ENCODE data around the gene IP6K2. TPM values are rescaled to one million over a fixed set of nuclear protein-coding genes. Genes with fewer than 3 reads are reported as not detected.
"Not testable (repeated sequence)": the region's sequence is repeated elsewhere in the genome, so short reads cannot be mapped to it uniquely, and the experiment has no call there.

The IP6K2 gene
- total and polyA plus RNA-seq, 7 donors: 39.0 to 142 (median 77.9) TPM

DNA sequence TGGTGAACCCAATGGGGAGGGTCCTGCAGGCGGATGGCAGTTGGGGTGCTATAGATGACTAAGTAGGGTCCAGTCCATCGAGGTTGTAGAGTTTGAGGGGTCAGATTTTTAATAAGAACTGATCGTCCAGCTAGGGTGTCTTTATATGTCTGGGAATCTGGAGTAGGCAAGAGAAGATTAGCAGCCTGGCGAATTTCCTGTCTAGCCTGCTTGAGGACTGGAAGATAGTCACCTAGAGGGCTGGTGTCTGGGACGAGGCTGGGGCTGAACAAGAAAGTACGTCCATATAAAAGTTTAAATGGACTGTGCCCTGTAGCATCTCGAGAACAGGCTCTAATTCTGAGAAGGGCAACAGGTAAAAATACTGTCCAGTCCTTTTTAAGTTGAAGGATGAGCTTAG, 6.7 kb upstream of the IP6K2 start:
- DNase-seq: no peak
- intact Hi-C loops (cut with DNase I): no loop called here
- Histone ChIP-seq H3K4me1 (no peaks in the 10 kb centered on the region), H3K27ac (no peak overlapping the region), H3K36me3 (no peaks in the 10 kb centered on the region), H3K4me3 (no peak overlapping the region), H3K27me3 (no peaks in the 10 kb centered on the region), H3K9me3 (no peaks in the 10 kb centered on the region)
- TF ChIP-seq POLR2AphosphoS5 (IDR thresholded peaks at IDR 0.05): no peak
- TF ChIP-seq POLR2A (IDR thresholded peaks at IDR 0.05): no peak
- TF ChIP-seq, protein P1, sequence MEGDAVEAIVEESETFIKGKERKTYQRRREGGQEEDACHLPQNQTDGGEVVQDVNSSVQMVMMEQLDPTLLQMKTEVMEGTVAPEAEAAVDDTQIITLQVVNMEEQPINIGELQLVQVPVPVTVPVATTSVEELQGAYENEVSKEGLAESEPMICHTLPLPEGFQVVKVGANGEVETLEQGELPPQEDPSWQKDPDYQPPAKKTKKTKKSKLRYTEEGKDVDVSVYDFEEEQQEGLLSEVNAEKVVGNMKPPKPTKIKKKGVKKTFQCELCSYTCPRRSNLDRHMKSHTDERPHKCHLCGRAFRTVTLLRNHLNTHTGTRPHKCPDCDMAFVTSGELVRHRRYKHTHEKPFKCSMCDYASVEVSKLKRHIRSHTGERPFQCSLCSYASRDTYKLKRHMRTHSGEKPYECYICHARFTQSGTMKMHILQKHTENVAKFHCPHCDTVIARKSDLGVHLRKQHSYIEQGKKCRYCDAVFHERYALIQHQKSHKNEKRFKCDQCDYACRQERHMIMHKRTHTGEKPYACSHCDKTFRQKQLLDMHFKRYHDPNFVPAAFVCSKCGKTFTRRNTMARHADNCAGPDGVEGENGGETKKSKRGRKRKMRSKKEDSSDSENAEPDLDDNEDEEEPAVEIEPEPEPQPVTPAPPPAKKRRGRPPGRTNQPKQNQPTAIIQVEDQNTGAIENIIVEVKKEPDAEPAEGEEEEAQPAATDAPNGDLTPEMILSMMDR (IDR thresholded peaks at IDR 0.05): no peak
- TF ChIP-seq EP300 (IDR thresholded peaks at IDR 0.05): no peak
- 23 to 72% methylated on average over 7 of the region's 7 CpGs for whole genome bisulfite sequencing, 2 donors

DNA sequence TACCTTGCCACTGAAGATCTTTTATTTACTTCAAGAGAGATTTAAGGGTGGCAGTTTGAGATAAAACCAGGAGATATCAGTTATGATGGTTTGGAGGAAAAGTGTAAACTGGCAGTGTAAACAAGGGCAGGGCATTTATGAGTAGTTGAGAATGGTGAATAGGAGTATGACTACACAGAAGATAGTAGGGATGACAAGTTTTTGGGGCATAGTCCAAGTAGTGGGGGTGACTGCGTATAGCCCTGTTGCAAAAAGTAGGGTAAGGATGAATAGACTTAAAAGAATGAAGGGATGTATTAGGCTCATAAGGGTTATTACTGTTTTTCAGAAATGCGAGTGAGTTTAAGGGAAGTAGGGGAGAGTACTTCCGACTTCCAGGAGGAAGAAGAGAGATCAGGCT, 6.3 kb upstream of the IP6K2 start:
- H3K27ac ChIP-seq: not testable (repeated sequence)

DNA sequence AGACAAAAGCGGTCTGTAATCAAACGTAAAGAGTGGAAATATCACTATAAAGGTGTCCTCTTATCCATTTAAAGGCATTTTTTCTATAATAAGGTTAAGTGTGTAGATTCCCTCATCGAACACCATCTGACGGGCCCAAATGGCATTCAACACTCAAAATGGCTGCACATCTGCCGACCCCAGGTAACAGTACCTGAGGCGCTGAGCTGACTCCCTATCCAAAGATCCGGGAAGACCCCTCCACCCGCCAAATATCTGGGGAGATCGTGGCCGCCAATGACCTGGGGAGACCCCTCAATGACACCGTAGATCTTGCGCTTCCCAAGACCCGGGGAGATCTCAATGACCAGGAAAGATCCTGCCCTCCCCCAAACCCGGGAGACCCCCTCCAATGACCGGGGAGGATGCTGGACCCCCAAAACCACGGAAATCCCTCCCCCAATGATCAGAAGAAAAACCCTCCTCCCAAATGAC, 476 bp downstream of the IP6K2 start:
- TF ChIP-seq, protein P1 (IDR thresholded peaks at IDR 0.05): no peak
- TF ChIP-seq EP300 (IDR thresholded peaks at IDR 0.05) (no peak), POLR2A (IDR thresholded peaks at IDR 0.05) (no peak), POLR2AphosphoS5 (IDR thresholded peaks at IDR 0.05) (no peak)
- peaks cover 0 to 47% (median 44%) of the 10 kb centered on the region in 4 donors for H3K4me1 ChIP-seq
- H3K9me3 ChIP-seq: no peaks in the 10 kb centered on the region
- peak overlapping the region; percentile 83 to 88 (median 85) for H3K27ac ChIP-seq
- WGBS, 2 donors: 0% methylated on average over 16 of the region's 16 CpGs
- no peaks in the 10 kb centered on the region for H3K27me3 ChIP-seq
- intact Hi-C loops (cut with DNase I): no loop called here
- peaks cover 0 to 27% (median 1%) of the 10 kb centered on the region in 4 donors for H3K36me3 ChIP-seq
- DNase-seq: peak; percentile 67
- peak overlapping the region; percentile 74 to 81 (median 78) for H3K4me3 ChIP-seq

More for the DNA sequence above, 6.3 kb upstream of the IP6K2 start:
- intact Hi-C loops (cut with DNase I); H3K27me3 ChIP-seq; H3K36me3 ChIP-seq; H3K4me1 ChIP-seq; H3K9me3 ChIP-seq; DNase-seq; H3K4me3 ChIP-seq: not testable (repeated sequence)
- WGBS, 2 donors: 18 to 72% methylated on average over 3 of the region's 3 CpGs

DNA sequence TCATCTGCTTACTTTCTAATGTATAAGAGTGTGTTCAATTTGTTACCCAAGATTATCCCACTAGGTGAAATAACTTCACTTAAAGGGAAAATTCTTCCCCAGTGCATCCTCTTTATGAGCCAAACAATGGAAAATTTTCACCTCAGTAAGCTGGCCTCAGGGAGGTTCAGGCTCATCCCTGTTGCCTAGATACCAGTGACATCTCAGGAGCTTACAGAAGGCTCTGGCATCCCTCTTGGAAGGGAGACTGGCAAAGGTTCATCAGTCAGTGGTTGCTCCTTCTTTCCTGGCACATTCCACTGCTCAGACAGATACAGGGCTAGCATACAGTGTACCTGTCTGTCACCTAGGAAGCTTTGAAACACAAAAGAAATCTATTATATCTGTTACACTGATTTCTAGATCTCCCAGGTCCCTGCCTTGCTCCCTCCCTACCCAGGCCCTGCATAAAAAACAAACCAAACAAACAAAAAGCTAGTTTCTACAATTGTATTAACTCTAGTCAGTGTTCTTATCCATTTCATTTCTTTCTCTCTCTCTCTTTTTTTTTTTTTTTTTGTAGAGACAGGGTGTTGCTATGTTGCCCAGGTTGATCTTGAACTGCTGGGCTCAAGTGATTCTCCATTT, 1.7 kb downstream of the IP6K2 start:
- no peak for DNase-seq
- Histone ChIP-seq H3K9me3 (no peaks in the 10 kb centered on the region), H3K27ac (peak overlapping the region; percentile 38 to 88 (median 70)), H3K36me3 (peaks cover 0 to 40% (median 11%) of the 10 kb centered on the region in 4 donors), H3K4me3 (peak overlapping the region in 2 of 4 donors; percentile 74 to 75), H3K27me3 (no peaks in the 10 kb centered on the region), H3K4me1 (peaks cover 0 to 52% (median 49%) of the 10 kb centered on the region in 4 donors)
- intact Hi-C loops (cut with DNase I): no loop called here
- TF ChIP-seq POLR2AphosphoS5 (IDR thresholded peaks at IDR 0.05) (peak in 2 of 4 donors; percentile 16 to 33), EP300 (IDR thresholded peaks at IDR 0.05) (no peak)

DNA sequence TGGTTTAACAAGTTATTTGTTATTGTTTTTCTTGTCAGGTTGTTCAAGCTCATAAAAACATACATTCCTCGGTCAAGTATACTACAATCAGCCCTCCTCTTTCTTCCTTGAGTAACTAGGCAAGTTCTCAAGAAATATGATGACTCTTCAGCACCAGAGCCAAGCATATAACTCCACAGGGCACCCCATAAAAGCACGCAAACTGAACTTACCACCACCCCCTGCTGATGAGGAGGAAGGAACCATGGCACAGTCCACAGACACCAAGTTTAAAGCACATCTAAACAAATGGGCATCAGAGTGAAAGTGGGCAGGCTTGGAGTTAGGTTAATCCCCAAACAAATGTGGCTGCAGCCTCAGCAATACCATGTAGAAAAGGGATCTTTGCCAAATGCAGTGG, 5.3 kb downstream of the IP6K2 start:
- 44 to 61% methylated on average over 2 of the region's 2 CpGs for WGBS, 2 donors
- DNase-seq: no peak

More for the DNA sequence above, 5.3 kb downstream of the IP6K2 start:
- no peaks in the 10 kb centered on the region for H3K27me3 ChIP-seq
- peaks cover 0 to 72% (median 68%) of the 10 kb centered on the region in 4 donors for H3K4me1 ChIP-seq
- H3K9me3 ChIP-seq: no peaks in the 10 kb centered on the region
- no peak for TF ChIP-seq POLR2A (IDR thresholded peaks at IDR 0.05)
- TF ChIP-seq, protein P1 (IDR thresholded peaks at IDR 0.05): no peak
- TF ChIP-seq POLR2AphosphoS5 (IDR thresholded peaks at IDR 0.05): no peak
- no peak overlapping the region for H3K27ac ChIP-seq
- intact Hi-C loops (cut with DNase I): no loop called here
- H3K36me3 ChIP-seq: peaks cover 0 to 66% (median 11%) of the 10 kb centered on the region in 4 donors
- no peak overlapping the region for H3K4me3 ChIP-seq

All from sigmoid colon (tissue), 7 donors.